A673 (cell line): Measurements from ENCODE around the gene COL4A1. TPM values are rescaled to one million over a fixed set of nuclear protein-coding genes. Genes with fewer than 3 reads are reported as not detected.

Experiments
- Bru-seq: library from RNA; stranded (reverse); fragments of 400-500 nt; gene quantifications from one replicate; lab custom pipeline; 2021; lab: Mats Ljungman, UMichigan
- BruChase-seq, 2 experiments: library from RNA; stranded (reverse); fragments of 400-500 nt; gene quantifications; one replicate each; lab custom pipeline; 2021; lab: Mats Ljungman, UMichigan
- BruUV-seq: library from RNA; stranded (reverse); fragments of 400-500 nt; replicated peaks from 2 replicates; lab custom pipeline; 2021; lab: Mats Ljungman, UMichigan
- CTCF ChIA-PET: fragments of 300-600 bp; sonication (Branson Sonifier 250); formaldehyde crosslinking; loops from one replicate; lab custom pipeline; 2022; ENCODE audit warnings: antibody characterized with exemption; lab: Charles Lee
- POLR2A ChIA-PET: fragments of 300-600 bp; sonication (Branson Sonifier 250); formaldehyde crosslinking; loops from one replicate; lab custom pipeline; 2022; ENCODE audit warnings: antibody characterized with exemption; ENCODE audit not compliant: low non-redundant PET; lab: Charles Lee
- DNase-seq: peaks from one replicate; pipeline ENCODE4 v3.0.0-alpha.2; 2015; ENCODE audit warnings: low spot score
- H3K27ac ChIP-seq: fragments of 200-600 bp; sonication (generic); 2 replicates; pipeline ENCODE4 v1.5.1; 2016; ENCODE audit warnings: mixed run types, low read depth, mild to moderate bottlenecking, mixed read lengths, antibody characterized with exemption, low read length; ENCODE audit not compliant: poor library complexity, severe bottlenecking
- H3K27me3 ChIP-seq: fragments of 200-600 bp; sonication (generic); replicated peaks from 2 replicates; pipeline ENCODE4 v1.6.1; 2017; ENCODE audit warnings: mixed run types, low read depth, mild to moderate bottlenecking, mixed read lengths, antibody characterized with exemption, low read length; ENCODE audit not compliant: insufficient read depth, poor library complexity
- H3K36me3 ChIP-seq: fragments of 200-600 bp; sonication (generic); 2 replicates; pipeline ENCODE4 v1.6.1; 2016; ENCODE audit warnings: mixed run types, mild to moderate bottlenecking, mixed read lengths, antibody characterized with exemption, low read length; ENCODE audit not compliant: insufficient read depth, poor library complexity, severe bottlenecking
- H3K4me1 ChIP-seq: fragments of 200-600 bp; sonication (generic); 2 replicates; pipeline ENCODE4 v1.6.1; 2017; ENCODE audit warnings: mixed run types, mild to moderate bottlenecking, mixed read lengths, antibody characterized with exemption, low read length; ENCODE audit not compliant: insufficient read depth, poor library complexity, severe bottlenecking
- H3K4me3 ChIP-seq: fragments of 200-600 bp; sonication (generic); 2 replicates; pipeline ENCODE4 v1.5.1; 2016; ENCODE audit warnings: low read depth, mixed run types, mild to moderate bottlenecking, mixed read lengths, low read length; ENCODE audit not compliant: poor library complexity, severe bottlenecking
- H3K9me3 ChIP-seq: fragments of 200-600 bp; sonication (generic); 2 replicates; pipeline ENCODE4 v1.6.1; 2016; ENCODE audit warnings: mixed run types, low read depth, mild to moderate bottlenecking, mixed read lengths, antibody characterized with exemption, low read length; ENCODE audit not compliant: poor library complexity, severe bottlenecking
- CTCF ChIP-seq: fragments of 300-800, 200-600 bp; sonication (generic); conservative IDR thresholded peaks from 2 replicates; pipeline ENCODE4 v1.5.1; 2017; ENCODE audit warnings: low read depth, mild to moderate bottlenecking, antibody characterized with exemption, low read length, moderate library complexity, mixed read lengths
- EZH2 ChIP-seq: fragments of 200-600 bp; sonication (generic); IDR thresholded peaks from 2 replicates; pipeline ENCODE4 v1.6.1; 2017; ENCODE audit warnings: borderline replicate concordance, low read depth, mild to moderate bottlenecking, mixed read lengths, antibody characterized with exemption, low read length; ENCODE audit not compliant: poor library complexity, severe bottlenecking
- intact Hi-C: fragments of 100-400 bp; cut with micrococcal nuclease; formaldehyde crosslinking; loops from one replicate; pipeline ENCODE4 v1.10.0; 2022; ENCODE audit not compliant: unreplicated experiment
- long read RNA-seq: library from polyadenylated mRNA; stranded (forward); transcript quantifications from one replicate; pipeline ENCODE4 v2.0.0, GENCODE V29; 2022
- total RNA-seq: library from RNA; stranded (reverse); gene quantifications from 2 replicates; pipeline ENCODE4 v1.2.3, GENCODE V29; 2021

The COL4A1 gene
- total RNA-seq (83.9 and 86.0 TPM in 2 replicates), Bru-seq, nascent RNA (percentile 75 among the genes with signal in this experiment), BruChase-seq, experiment 1, labeled RNA remaining after a 2-hour chase (percentile 65 among the genes with signal in this experiment), BruChase-seq, experiment 2, labeled RNA remaining after a 6-hour chase (percentile 75 among the genes with signal in this experiment)
- long read RNA-seq, full-length matches to known transcripts = 42 of 94 reads
- long read RNA-seq, partial matches to known transcripts = 47 of 94 reads
- long read RNA-seq, other reads (novel, unspliced or antisense) = 5 of 94 reads

GRCh38 chr13:110306960-110307766 lies at the start of gene COL4A1, which contains the start of gene COL4A2:
TSS of gene COL4A1 (minus strand) at chr13:110307157. CDS start at chr13:110307027, 130 bp downstream.
TSS of gene COL4A2 (plus strand) at chr13:110307284. CDS start at chr13:110307904, 620 bp downstream.
- Histone ChIP-seq H3K36me3 (no peaks in the 10 kb centered on the region), H3K27me3 (no peaks in the 10 kb centered on the region), H3K4me1 (peaks cover 43% of the 10 kb centered on the region), H3K4me3 (peak within 1 kb of the TSS; percentile 98), H3K9me3 (no peaks in the 10 kb centered on the region), H3K27ac (peak within 1 kb of the TSS; percentile 91)
- POLR2A ChIA-PET = no interaction called here
- peak; percentile 83 for DNase-seq
- no TSS peak for BruUV-seq
- no peak for TF ChIP-seq EZH2
- no peak for TF ChIP-seq CTCF
- CTCF ChIA-PET = no interaction called here
- intact Hi-C loops = loop anchor here (2.0 to 5.0 kb wide), 3 partner anchors 55 to 106 kb away; no protein-coding TSS in a partner anchor

GRCh38 chr13:110356362-110356761 lies 49.4 kb upstream of the COL4A1 start:
- H3K4me1 ChIP-seq = peaks cover 21% of the 10 kb centered on the region
- intact Hi-C loops = no loop called here
- H3K4me3 ChIP-seq = no peak overlapping the region
- no TSS peak for BruUV-seq
- no peak overlapping the region for H3K27ac ChIP-seq
- H3K27me3 ChIP-seq = no peaks in the 10 kb centered on the region
- ChIA-PET CTCF (no interaction called here), POLR2A (no interaction called here)
- H3K36me3 ChIP-seq = no peaks in the 10 kb centered on the region
- H3K9me3 ChIP-seq = no peaks in the 10 kb centered on the region
- no peak for DNase-seq
- TF ChIP-seq EZH2 (no peak), CTCF (no peak)

- no peak for DNase-seq
- no peak for TF ChIP-seq CTCF
- no peak for TF ChIP-seq EZH2
- Histone ChIP-seq H3K4me1 (peaks cover 6% of the 10 kb centered on the region), H3K9me3 (no peaks in the 10 kb centered on the region), H3K36me3 (no peaks in the 10 kb centered on the region), H3K4me3 (no peak overlapping the region), H3K27ac (no peak overlapping the region), H3K27me3 (no peaks in the 10 kb centered on the region)
- intact Hi-C loops = no loop called here
- ChIA-PET CTCF (interaction anchor here (0.7 kb wide), 1 partner anchor 11 kb away, joined by 10 read pairs; no protein-coding TSS in a partner anchor), POLR2A (no interaction called here)
- no TSS peak for BruUV-seq
Measured at GRCh38 chr13:110354715-110355473, 47.9 kb upstream of the COL4A1 start.
